HepG2 (cell line): ENCODE measurements around the gene CPT1B. TPM values are rescaled to one million over a fixed set of nuclear protein-coding genes. Genes with fewer than 3 reads are reported as not detected.

Experiments
- DNMT1 ChIP-seq: sonication (generic); formaldehyde crosslinking; IDR thresholded peaks from 2 replicates; pipeline ENCODE4 v1.5.1; 2020; ENCODE audit warnings: mild to moderate bottlenecking, missing genetic modification reagents
- E2F1 ChIP-seq: sonication (generic); formaldehyde crosslinking; IDR thresholded peaks from 2 replicates; pipeline ENCODE4 v1.5.0; 2020; ENCODE audit warnings: missing genetic modification reagents
- NRL ChIP-seq: sonication (generic); formaldehyde crosslinking; IDR thresholded peaks from 2 replicates; pipeline ENCODE4 v1.5.0; 2020; ENCODE audit warnings: missing genetic modification reagents, mild to moderate bottlenecking, moderate library complexity, borderline replicate concordance
- SP2 ChIP-seq: sonication (generic); formaldehyde crosslinking; IDR thresholded peaks from 2 replicates; pipeline ENCODE4 v1.5.1; 2020; ENCODE audit warnings: mild to moderate bottlenecking, missing genetic modification reagents
- ZBTB1 ChIP-seq: sonication (generic); formaldehyde crosslinking; IDR thresholded peaks from 2 replicates; pipeline ENCODE4 v1.4.0; 2020; ENCODE audit warnings: missing genetic modification reagents, borderline replicate concordance
- ZBTB44 ChIP-seq: sonication (generic); formaldehyde crosslinking; IDR thresholded peaks from 2 replicates; pipeline ENCODE4 v1.4.0; 2020; ENCODE audit warnings: missing genetic modification reagents
- ZBTB8A ChIP-seq: sonication (generic); formaldehyde crosslinking; IDR thresholded peaks from 2 replicates; pipeline ENCODE4 v1.4.0; 2020; ENCODE audit warnings: mild to moderate bottlenecking, low read depth, missing genetic modification reagents, borderline replicate concordance
- ZEB1 ChIP-seq: IDR thresholded peaks from 2 replicates; pipeline ENCODE4 v1.6.1; 2012; ENCODE audit warnings: mild to moderate bottlenecking, low read depth, inconsistent platforms; ENCODE audit not compliant: insufficient replicate concordance
- ZNF136 ChIP-seq: sonication (generic); formaldehyde crosslinking; IDR thresholded peaks from 2 replicates; pipeline ENCODE4 v1.8.1; 2022; ENCODE audit warnings: low read depth, mild to moderate bottlenecking, moderate library complexity, missing genetic modification reagents
- ZNF501 ChIP-seq: sonication (generic); formaldehyde crosslinking; IDR thresholded peaks from 2 replicates; pipeline ENCODE4 v1.5.1; 2020; ENCODE audit warnings: mild to moderate bottlenecking, moderate library complexity, missing genetic modification reagents
- ZNF510 ChIP-seq: sonication (generic); formaldehyde crosslinking; IDR thresholded peaks from 2 replicates; pipeline ENCODE4 v1.4.0; 2020; ENCODE audit warnings: low read depth, mild to moderate bottlenecking, missing genetic modification reagents
- ZNF703 ChIP-seq: sonication (generic); formaldehyde crosslinking; IDR thresholded peaks from 2 replicates; pipeline ENCODE4 v1.5.1; 2020; ENCODE audit warnings: missing genetic modification reagents, mild to moderate bottlenecking, moderate library complexity, borderline replicate concordance
- ZUFSP ChIP-seq: sonication (generic); formaldehyde crosslinking; IDR thresholded peaks from 2 replicates; pipeline ENCODE4 v1.9.0; 2021; ENCODE audit warnings: missing genetic modification reagents, mild to moderate bottlenecking, borderline replicate concordance
- polyA plus RNA-seq, 8 experiments: library from polyadenylated mRNA; depleted of rRNA in 3 of 8; stranded (reverse) in 7 of 8; unstranded in 1 of 8; fragments of >200 nt; fragmentation: Illumina TruSeq in 4 of 8; extraction: Trizol in 4 of 8; gene quantifications; 2 replicates each; pipeline versions ENCODE4 v1.2.1 to v1.2.3, GENCODE V29; 2011 to 2016; ENCODE audit warnings: low read depth in 4 of 8, missing spikeins in 1 of 8, mixed read lengths in 1 of 8; ENCODE audit not compliant: insufficient read depth in 1 of 8
- total RNA-seq, 5 experiments: library from RNA; depleted of rRNA; stranded (reverse); fragments of >200 nt; fragmentation: Illumina TruSeq; extraction: Trizol; gene quantifications; 2 replicates each; pipeline ENCODE4 v1.2.3, GENCODE V29; 2016; ENCODE audit warnings: low read depth in 1 of 5
- TF ChIP-seq, protein P1 (sequence below): sonication (generic); formaldehyde crosslinking; IDR thresholded peaks from 2 replicates; pipeline ENCODE4 v1.4.0; 2020; ENCODE audit warnings: missing genetic modification reagents, borderline replicate concordance
- TF ChIP-seq, protein P2 (sequence below): sonication (generic); formaldehyde crosslinking; IDR thresholded peaks from 2 replicates; pipeline ENCODE4 v1.5.0; 2020; ENCODE audit warnings: missing genetic modification reagents
- TF ChIP-seq, protein P3 (sequence below): sonication (generic); formaldehyde crosslinking; conservative IDR thresholded peaks from 2 replicates; pipeline ENCODE4 v1.8.0; 2022; ENCODE audit warnings: low read depth, missing genetic modification reagents

The CPT1B gene
- total and polyA plus RNA-seq, 2 of the 13 experiments (the other 11 are each of a cell fraction or from before 2014, with no cell fraction given), result 9.2 to 19.5 TPM

- TF ChIP-seq, protein P1, sequence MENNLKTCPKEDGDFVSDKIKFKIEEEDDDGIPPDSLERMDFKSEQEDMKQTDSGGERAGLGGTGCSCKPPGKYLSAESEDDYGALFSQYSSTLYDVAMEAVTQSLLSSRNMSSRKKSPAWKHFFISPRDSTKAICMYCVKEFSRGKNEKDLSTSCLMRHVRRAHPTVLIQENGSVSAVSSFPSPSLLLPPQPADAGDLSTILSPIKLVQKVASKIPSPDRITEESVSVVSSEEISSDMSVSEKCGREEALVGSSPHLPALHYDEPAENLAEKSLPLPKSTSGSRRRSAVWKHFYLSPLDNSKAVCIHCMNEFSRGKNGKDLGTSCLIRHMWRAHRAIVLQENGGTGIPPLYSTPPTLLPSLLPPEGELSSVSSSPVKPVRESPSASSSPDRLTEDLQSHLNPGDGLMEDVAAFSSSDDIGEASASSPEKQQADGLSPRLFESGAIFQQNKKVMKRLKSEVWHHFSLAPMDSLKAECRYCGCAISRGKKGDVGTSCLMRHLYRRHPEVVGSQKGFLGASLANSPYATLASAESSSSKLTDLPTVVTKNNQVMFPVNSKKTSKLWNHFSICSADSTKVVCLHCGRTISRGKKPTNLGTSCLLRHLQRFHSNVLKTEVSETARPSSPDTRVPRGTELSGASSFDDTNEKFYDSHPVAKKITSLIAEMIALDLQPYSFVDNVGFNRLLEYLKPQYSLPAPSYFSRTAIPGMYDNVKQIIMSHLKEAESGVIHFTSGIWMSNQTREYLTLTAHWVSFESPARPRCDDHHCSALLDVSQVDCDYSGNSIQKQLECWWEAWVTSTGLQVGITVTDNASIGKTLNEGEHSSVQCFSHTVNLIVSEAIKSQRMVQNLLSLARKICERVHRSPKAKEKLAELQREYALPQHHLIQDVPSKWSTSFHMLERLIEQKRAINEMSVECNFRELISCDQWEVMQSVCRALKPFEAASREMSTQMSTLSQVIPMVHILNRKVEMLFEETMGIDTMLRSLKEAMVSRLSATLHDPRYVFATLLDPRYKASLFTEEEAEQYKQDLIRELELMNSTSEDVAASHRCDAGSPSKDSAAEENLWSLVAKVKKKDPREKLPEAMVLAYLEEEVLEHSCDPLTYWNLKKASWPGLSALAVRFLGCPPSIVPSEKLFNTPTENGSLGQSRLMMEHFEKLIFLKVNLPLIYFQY, result no peak
- peak; percentile 88; the same call in 1 of the 2 replicates for TF ChIP-seq ZNF136 (CRISPR knock-in tag)
- TF ChIP-seq E2F1 (CRISPR knock-in tag), result no peak
- no peak for TF ChIP-seq ZUFSP (CRISPR knock-in tag)
- peak; percentile 83 for TF ChIP-seq ZNF501 (CRISPR knock-in tag)
- no peak for TF ChIP-seq ZBTB44
- TF ChIP-seq ZNF703, result no peak
- 0 out of 2 replicates have a peak, but pooled peaks have one; percentile 50 for TF ChIP-seq ZNF510 (CRISPR knock-in tag)
- TF ChIP-seq ZBTB8A (CRISPR knock-in tag), result no peak
- no peak; the same call in 1 of the 2 replicates for TF ChIP-seq NRL (CRISPR knock-in tag)
- TF ChIP-seq, protein P2, sequence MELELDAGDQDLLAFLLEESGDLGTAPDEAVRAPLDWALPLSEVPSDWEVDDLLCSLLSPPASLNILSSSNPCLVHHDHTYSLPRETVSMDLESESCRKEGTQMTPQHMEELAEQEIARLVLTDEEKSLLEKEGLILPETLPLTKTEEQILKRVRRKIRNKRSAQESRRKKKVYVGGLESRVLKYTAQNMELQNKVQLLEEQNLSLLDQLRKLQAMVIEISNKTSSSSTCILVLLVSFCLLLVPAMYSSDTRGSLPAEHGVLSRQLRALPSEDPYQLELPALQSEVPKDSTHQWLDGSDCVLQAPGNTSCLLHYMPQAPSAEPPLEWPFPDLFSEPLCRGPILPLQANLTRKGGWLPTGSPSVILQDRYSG (CRISPR knock-in tag), result no peak
- peak; percentile 33 for TF ChIP-seq ZEB1
- TF ChIP-seq ZBTB1 (CRISPR knock-in tag), result no peak
- TF ChIP-seq DNMT1 (CRISPR knock-in tag), result no peak
- TF ChIP-seq, protein P3, sequence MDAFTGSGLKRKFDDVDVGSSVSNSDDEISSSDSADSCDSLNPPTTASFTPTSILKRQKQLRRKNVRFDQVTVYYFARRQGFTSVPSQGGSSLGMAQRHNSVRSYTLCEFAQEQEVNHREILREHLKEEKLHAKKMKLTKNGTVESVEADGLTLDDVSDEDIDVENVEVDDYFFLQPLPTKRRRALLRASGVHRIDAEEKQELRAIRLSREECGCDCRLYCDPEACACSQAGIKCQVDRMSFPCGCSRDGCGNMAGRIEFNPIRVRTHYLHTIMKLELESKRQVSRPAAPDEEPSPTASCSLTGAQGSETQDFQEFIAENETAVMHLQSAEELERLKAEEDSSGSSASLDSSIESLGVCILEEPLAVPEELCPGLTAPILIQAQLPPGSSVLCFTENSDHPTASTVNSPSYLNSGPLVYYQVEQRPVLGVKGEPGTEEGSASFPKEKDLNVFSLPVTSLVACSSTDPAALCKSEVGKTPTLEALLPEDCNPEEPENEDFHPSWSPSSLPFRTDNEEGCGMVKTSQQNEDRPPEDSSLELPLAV (CRISPR knock-in tag), result no peak
- TF ChIP-seq SP2, result peak; percentile 82
Observed at GRCh38 chr22:50562523-50563412, 15.5 kb downstream of the CPT1B start, which contains the start of gene SYCE3 (continued).
